Uterus (tissue), 4 donors: ENCODE results near the gene KLF3. TPM values are rescaled to one million over a fixed set of nuclear protein-coding genes. Genes with fewer than 3 reads are reported as not detected.

ENCODE experiments used
- DNase-seq, 2 donors: peaks; one replicate each; pipeline ENCODE4 v3.0.0-alpha.2; 2019 to 2020
- H3K27ac ChIP-seq, 2 donors: fragments of 200-600 bp; sonication (generic); 1 replicate in 1 of 2; 2 replicates in 1 of 2; pipeline ENCODE4 v1.5.1; 2016 to 2018
- H3K27me3 ChIP-seq, 2 donors: fragments of 200-600 bp; sonication (generic); one replicate each; pipeline ENCODE4 v1.5.1; 2018 to 2019; ENCODE audit warnings: control low read depth in 1 of 2
- H3K36me3 ChIP-seq, 2 donors: fragments of 200-600 bp; sonication (generic); one replicate each; pipeline ENCODE4 v1.5.1; 2019; ENCODE audit warnings: control low read depth in 1 of 2
- H3K4me1 ChIP-seq, 2 donors: fragments of 200-600 bp; sonication (generic); one replicate each; pipeline ENCODE4 v1.5.1; 2018 to 2019; ENCODE audit warnings: control low read depth in 1 of 2
- H3K4me3 ChIP-seq, 2 donors: fragments of 200-600 bp; sonication (generic); 1 replicate in 1 of 2; 2 replicates in 1 of 2; pipeline ENCODE4 v1.5.1; 2018 to 2019; ENCODE audit warnings: mild to moderate bottlenecking in 1 of 2
- H3K9me3 ChIP-seq, 2 donors: fragments of 200-600 bp; sonication (generic); one replicate each; pipeline ENCODE4 v1.5.1; 2019; ENCODE audit warnings: control low read depth in 1 of 2
- POLR2A ChIP-seq, 2 donors: fragments of 450-650 bp; IDR thresholded peaks; one replicate each; pipeline ENCODE4 v1.6.1; 2016; ENCODE audit warnings: antibody characterized with exemption in 2 of 2, mild to moderate bottlenecking in 1 of 2, moderate library complexity in 1 of 2
- intact Hi-C: fragments of 100-400 bp; cut with DNase I; formaldehyde crosslinking; loops from one replicate; pipeline ENCODE4 v1.15.1; 2023; ENCODE audit warnings: low total_unique reads
- total RNA-seq, 4 donors: library from RNA; depleted of rRNA in 3 of 4; stranded (reverse); fragments of >200 nt in 3 of 4; gene quantifications; one replicate each; pipeline versions ENCODE4 v1.1.0 to v1.2.4, GENCODE V29; 2014 to 2023
- TF ChIP-seq, protein P1 (sequence below), 4 experiments: fragments of 200-600 bp in 2 of 4; fragments of 450-650 bp in 2 of 4; sonication (generic) in 2 of 4; IDR thresholded peaks; one replicate each; pipeline ENCODE4 v1.5.1; 2016 to 2019; ENCODE audit warnings: antibody characterized with exemption in 4 of 4, mild to moderate bottlenecking in 2 of 4, moderate library complexity in 1 of 4
- donor health status: DM: yes; HTN: yes; CAD: no.

KLF3 gene
- total RNA-seq, 4 donors from 2014 or later: 13.8 to 69.0 (median 41.2) TPM

DNA sequence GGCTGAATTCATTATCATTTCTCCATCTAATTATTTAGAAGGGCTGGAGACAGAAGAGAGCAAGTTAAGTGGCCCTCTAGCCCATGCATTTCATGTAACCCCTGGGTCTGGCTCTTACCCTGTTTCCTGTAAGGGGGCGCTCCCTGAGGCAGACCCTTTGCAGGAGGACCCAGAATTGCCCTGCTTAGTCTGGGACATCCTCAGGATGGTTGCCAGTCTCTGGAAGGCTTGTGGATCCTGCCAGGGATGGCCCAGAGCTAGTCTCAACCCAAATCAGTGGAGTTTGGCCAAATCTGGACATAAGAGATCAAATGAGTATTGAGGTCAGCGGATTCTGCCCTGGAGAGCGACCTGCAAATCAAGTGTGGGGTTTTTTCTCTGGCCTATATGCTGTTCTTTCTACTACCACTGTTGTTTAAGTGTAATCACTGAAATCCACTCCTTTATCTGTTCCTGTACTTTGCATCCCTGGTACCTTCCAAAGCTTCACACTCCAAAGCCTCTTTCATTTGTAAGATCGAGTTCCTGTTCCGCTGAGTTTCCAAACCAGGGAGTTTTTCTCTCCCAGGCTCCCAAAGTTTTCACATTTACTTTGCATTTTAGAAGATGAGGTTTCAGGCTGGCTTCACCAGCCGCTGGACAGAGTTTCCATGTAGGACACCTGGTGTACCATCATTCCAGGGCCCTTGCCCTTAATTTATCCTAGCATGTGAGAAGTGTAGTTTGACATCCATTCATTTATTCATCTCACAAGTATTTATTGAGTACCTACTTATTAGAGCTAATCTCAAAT, 6.3 kb downstream of the KLF3 start:
- peak overlapping the region; percentile 93 to 99 for H3K27ac ChIP-seq
- intact Hi-C loops: loop anchor here (10.0 kb wide), 3 partner anchors 346 to 606 kb away; no protein-coding TSS in a partner anchor
- H3K4me3 ChIP-seq: no peak overlapping the region
- no peak for TF ChIP-seq POLR2A (IDR thresholded peaks at IDR 0.05)
- TF ChIP-seq, protein P1, sequence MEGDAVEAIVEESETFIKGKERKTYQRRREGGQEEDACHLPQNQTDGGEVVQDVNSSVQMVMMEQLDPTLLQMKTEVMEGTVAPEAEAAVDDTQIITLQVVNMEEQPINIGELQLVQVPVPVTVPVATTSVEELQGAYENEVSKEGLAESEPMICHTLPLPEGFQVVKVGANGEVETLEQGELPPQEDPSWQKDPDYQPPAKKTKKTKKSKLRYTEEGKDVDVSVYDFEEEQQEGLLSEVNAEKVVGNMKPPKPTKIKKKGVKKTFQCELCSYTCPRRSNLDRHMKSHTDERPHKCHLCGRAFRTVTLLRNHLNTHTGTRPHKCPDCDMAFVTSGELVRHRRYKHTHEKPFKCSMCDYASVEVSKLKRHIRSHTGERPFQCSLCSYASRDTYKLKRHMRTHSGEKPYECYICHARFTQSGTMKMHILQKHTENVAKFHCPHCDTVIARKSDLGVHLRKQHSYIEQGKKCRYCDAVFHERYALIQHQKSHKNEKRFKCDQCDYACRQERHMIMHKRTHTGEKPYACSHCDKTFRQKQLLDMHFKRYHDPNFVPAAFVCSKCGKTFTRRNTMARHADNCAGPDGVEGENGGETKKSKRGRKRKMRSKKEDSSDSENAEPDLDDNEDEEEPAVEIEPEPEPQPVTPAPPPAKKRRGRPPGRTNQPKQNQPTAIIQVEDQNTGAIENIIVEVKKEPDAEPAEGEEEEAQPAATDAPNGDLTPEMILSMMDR (IDR thresholded peaks at IDR 0.05): no peak
- no peaks in the 10 kb centered on the region for H3K9me3 ChIP-seq
- H3K27me3 ChIP-seq: no peaks in the 10 kb centered on the region
- peaks cover 26 to 59% of the 10 kb centered on the region in 2 donors for H3K4me1 ChIP-seq
- DNase-seq: no peak
- H3K36me3 ChIP-seq: no peaks in the 10 kb centered on the region

GRCh38 chr4:38670939-38671591, 7.1 kb downstream of the KLF3 start:
- peak overlapping the region; percentile 93 to 99 for H3K27ac ChIP-seq
- no peaks in the 10 kb centered on the region for H3K36me3 ChIP-seq
- intact Hi-C loops: loop anchor here (10.0 kb wide), 3 partner anchors 346 to 606 kb away; no protein-coding TSS in a partner anchor
- no peaks in the 10 kb centered on the region for H3K27me3 ChIP-seq
- H3K4me3 ChIP-seq: no peak overlapping the region
- H3K4me1 ChIP-seq: peaks cover 30 to 60% of the 10 kb centered on the region in 2 donors
- no peak for TF ChIP-seq POLR2A (IDR thresholded peaks at IDR 0.05)
- TF ChIP-seq, protein P1 (IDR thresholded peaks at IDR 0.05): no peak
- H3K9me3 ChIP-seq: no peaks in the 10 kb centered on the region
- no peak for DNase-seq

DNA sequence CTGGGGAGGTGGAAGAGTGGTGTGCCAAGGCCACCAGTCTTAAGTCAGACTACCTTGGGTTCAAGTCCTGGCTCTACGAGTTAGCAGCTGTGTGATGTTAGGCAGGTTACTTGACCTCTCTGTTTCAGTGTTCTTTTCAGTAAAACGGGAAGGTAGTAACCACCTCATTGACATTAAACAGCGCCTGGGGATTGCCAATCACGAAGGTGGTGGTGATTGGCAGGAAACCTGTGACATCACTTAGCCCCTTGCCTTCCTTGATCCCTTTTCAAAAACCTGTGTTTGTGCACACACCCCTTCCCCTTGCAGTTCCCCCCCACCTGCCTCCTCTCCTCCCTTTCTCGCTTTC, 7.6 kb downstream of the KLF3 start:
- H3K9me3 ChIP-seq: no peaks in the 10 kb centered on the region

GRCh38 chr4:38672074-38672396, 8.0 kb downstream of the KLF3 start:
- intact Hi-C loops: loop anchor here (10.0 kb wide), 3 partner anchors 347 to 607 kb away; no protein-coding TSS in a partner anchor
- peak overlapping the region; percentile 93 to 99 for H3K27ac ChIP-seq
- H3K4me3 ChIP-seq: peak overlapping the region in 1 of 2 donors; percentile 5
- no peak for DNase-seq
- H3K9me3 ChIP-seq: no peaks in the 10 kb centered on the region
- peaks cover 30 to 64% of the 10 kb centered on the region in 2 donors for H3K4me1 ChIP-seq
- no peak for TF ChIP-seq POLR2A (IDR thresholded peaks at IDR 0.05)
- TF ChIP-seq, protein P1 (IDR thresholded peaks at IDR 0.05): no peak
- no peaks in the 10 kb centered on the region for H3K27me3 ChIP-seq
- H3K36me3 ChIP-seq: no peaks in the 10 kb centered on the region

More for the DNA sequence above, 7.6 kb downstream of the KLF3 start:
- H3K27ac ChIP-seq: peak overlapping the region; percentile 93 to 99
- no peak overlapping the region for H3K4me3 ChIP-seq
- no peak for TF ChIP-seq POLR2A (IDR thresholded peaks at IDR 0.05)
- TF ChIP-seq, protein P1 (IDR thresholded peaks at IDR 0.05): no peak
- DNase-seq: no peak
- H3K27me3 ChIP-seq: no peaks in the 10 kb centered on the region
- H3K4me1 ChIP-seq: peaks cover 30 to 61% of the 10 kb centered on the region in 2 donors
- no peaks in the 10 kb centered on the region for H3K36me3 ChIP-seq
- intact Hi-C loops: loop anchor here (10.0 kb wide), 3 partner anchors 347 to 607 kb away; no protein-coding TSS in a partner anchor
